Activated B cell treated with CpG ODN at 0.5 μM for 24 hours (primary cell): Measurements from ENCODE around the gene SEMA6B. TPM values are rescaled to one million over a fixed set of nuclear protein-coding genes. Genes with fewer than 3 reads are reported as not detected.

Experiments
- ATAC-seq: fragments of 200-7000 bp; cut with Tn5 transposase; one replicate; pipeline ENCODE4 v1.10.0; 2021; ENCODE audit warnings: low read depth, mild to moderate bottlenecking, moderate library complexity
- CTCF ChIA-PET: fragments of 350-600 bp; sonication (Branson Sonifier 250); formaldehyde crosslinking; loops from one replicate; lab custom pipeline; 2021; ENCODE audit warnings: antibody characterized with exemption; lab: Charles Lee
- POLR2A ChIA-PET: fragments of 350-600 bp; sonication (Branson Sonifier 250); formaldehyde crosslinking; loops from one replicate; lab custom pipeline; 2021; ENCODE audit warnings: antibody characterized with exemption; lab: Charles Lee
- DNase-seq: peaks from one replicate; pipeline ENCODE4 v3.0.0; 2022
- H3K27ac Mint-ChIP-seq: one replicate; pipeline ENCODE4 v1.8.0; 2020; ENCODE audit warnings: mixed read lengths
- H3K27me3 Mint-ChIP-seq: one replicate; pipeline ENCODE4 v1.8.0; 2021; ENCODE audit warnings: mixed read lengths
- H3K36me3 Mint-ChIP-seq: one replicate; pipeline ENCODE4 v1.8.0; 2021; ENCODE audit warnings: low read depth, mixed read lengths
- H3K4me1 Mint-ChIP-seq: one replicate; pipeline ENCODE4 v1.8.0; 2021; ENCODE audit warnings: mixed read lengths
- H3K4me3 Mint-ChIP-seq: one replicate; pipeline ENCODE4 v1.8.0; 2020; ENCODE audit warnings: mild to moderate bottlenecking, mixed read lengths
- H3K9me3 Mint-ChIP-seq: one replicate; pipeline ENCODE4 v1.8.0; 2020; ENCODE audit warnings: mixed read lengths
- CTCF ChIP-seq: fragments of 200-600 bp; IDR thresholded peaks from one replicate; pipeline ENCODE4 v1.8.0; 2022; ENCODE audit warnings: antibody characterized with exemption, mild to moderate bottlenecking
- intact Hi-C: fragments of 100-400 bp; cut with micrococcal nuclease; formaldehyde crosslinking; loops from one replicate; pipeline ENCODE4 v1.15.1; 2024
- total RNA-seq: library from RNA; stranded (reverse); gene quantifications from 2 replicates; pipeline ENCODE4 v1.2.3, GENCODE V29; 2022

SEMA6B gene
- total RNA-seq, 1 donor from 2014 or later: 0.11 TPM

DNA sequence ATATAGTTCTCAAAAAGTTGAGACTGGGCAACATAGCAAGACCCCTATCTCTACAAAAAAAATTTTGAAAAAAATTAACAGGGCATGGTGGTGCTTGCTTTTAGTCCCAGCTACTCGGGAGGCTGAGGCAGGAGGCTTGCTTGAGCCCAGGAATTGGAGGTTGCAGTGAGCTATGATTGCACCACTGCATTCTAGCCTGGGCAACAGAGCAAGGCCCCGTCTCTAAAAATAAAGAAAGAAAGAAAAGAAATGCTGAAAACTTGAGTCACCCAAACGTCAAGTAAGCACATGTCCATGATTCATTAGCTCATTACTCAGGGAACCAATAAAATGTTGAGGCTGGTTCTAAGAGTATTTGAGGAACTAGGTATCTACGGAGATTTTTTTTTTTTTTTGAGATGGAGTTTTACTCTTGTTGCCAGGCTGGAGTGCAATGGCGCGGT is 33.9 kb upstream of the SEMA6B start:
- Mint-ChIP-seq H3K4me1 (peaks cover 7% of the 10 kb centered on the region), H3K27me3 (peaks cover 28% of the 10 kb centered on the region), H3K27ac (no peak overlapping the region), H3K9me3 (no peaks in the 10 kb centered on the region), H3K36me3 (no peaks in the 10 kb centered on the region), H3K4me3 (no peak overlapping the region)
- intact Hi-C loops: no loop called here
- ChIA-PET POLR2A (interaction anchor here (0.7 to 1.2 kb wide), 4 partner anchors 39 to 1211 kb away, joined by 3 to 4 read pairs (median 4); no protein-coding TSS in a partner anchor), CTCF (interaction anchor here (0.8 kb wide), 1 partner anchor 28 kb away, joined by 4 read pairs; no protein-coding TSS in a partner anchor)
- no peak for TF ChIP-seq CTCF
- DNase-seq (no peak), ATAC-seq (peak; percentile 20)

DNA sequence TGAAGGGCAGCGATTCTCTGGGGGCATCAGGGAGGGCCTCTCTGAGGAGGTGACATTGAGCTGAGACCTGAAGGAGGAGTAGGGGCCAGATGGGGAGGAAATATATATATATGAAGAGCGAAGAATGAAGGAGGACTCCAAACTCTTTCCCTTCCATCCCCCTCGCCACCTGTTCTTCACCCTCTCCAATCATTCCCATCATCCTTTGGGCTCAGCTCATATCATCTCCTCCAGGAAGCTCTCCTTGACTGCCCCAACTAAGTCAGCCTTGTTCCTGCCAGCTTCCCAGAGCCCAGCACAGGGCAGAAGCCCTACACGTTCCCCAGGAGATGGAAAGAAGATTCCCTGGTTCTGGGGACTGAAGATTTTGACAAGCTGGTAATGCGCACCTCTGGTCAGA is 33.0 kb upstream of the SEMA6B start:
- POLR2A ChIA-PET: no interaction called here
- CTCF ChIA-PET: interaction anchor here (0.8 to 1.0 kb wide), 2 partner anchors 29 to 319 kb away, joined by 3 to 4 read pairs; no protein-coding TSS in a partner anchor
- no peak for DNase-seq
- intact Hi-C loops: no loop called here
- Mint-ChIP-seq H3K4me1 (peaks cover 3% of the 10 kb centered on the region), H3K4me3 (no peak overlapping the region), H3K9me3 (no peaks in the 10 kb centered on the region), H3K27me3 (peaks cover 33% of the 10 kb centered on the region), H3K36me3 (no peaks in the 10 kb centered on the region), H3K27ac (no peak overlapping the region)
- no peak for ATAC-seq
- no peak for TF ChIP-seq CTCF

DNA sequence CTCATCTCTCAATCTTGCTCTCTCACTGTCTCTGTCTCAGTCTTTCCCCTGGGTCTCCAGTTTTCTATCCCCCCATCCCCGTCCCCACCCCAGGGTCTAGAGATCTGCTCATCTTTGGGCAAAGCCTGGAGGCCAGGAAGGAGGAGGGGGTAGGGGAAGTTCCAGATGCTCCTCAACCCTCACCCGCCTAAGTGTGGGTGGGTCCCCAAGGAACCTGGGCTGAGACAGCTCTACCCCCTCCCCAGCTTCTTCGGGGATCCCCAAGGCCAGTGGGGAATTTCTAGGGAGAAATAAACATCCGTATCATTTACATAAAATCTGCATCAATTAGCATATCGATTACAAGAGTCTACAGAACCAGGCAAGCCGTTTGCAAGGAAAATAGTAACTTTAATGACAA is 31.8 kb upstream of the SEMA6B start:
- DNase-seq (no peak), ATAC-seq (no peak)
- Mint-ChIP-seq H3K4me3 (no peak overlapping the region), H3K27me3 (peaks cover 29% of the 10 kb centered on the region), H3K4me1 (no peaks in the 10 kb centered on the region), H3K27ac (no peak overlapping the region), H3K36me3 (no peaks in the 10 kb centered on the region), H3K9me3 (no peaks in the 10 kb centered on the region)
- TF ChIP-seq CTCF: no peak
- POLR2A ChIA-PET: no interaction called here
- CTCF ChIA-PET: no interaction called here
- intact Hi-C loops: no loop called here

DNA sequence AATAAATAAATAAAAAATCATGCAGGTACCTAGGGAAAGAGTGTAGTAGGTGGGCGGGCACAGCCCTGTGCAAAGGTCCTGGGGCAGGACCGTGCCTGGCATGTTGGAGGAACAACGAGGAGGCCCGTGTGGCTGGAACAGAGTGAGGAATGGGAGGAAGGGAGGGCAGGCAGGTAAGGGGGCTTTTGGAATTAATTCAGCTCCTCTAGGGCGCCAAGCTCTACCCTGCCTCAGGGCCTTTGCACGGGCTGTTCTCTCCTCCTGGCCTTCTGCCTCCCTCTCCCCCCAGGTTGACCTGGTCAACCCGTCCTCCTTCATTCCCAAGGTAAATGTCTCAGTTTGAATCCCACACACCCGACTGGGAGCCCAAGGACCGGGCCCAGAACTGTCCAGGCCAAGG is 31.1 kb upstream of the SEMA6B start:
- H3K36me3 Mint-ChIP-seq: no peaks in the 10 kb centered on the region
- H3K27ac Mint-ChIP-seq: no peak overlapping the region
- ATAC-seq: no peak
- no peaks in the 10 kb centered on the region for H3K4me1 Mint-ChIP-seq
- no peak overlapping the region for H3K4me3 Mint-ChIP-seq
- TF ChIP-seq CTCF: no peak
- DNase-seq: no peak
- peaks cover 37% of the 10 kb centered on the region for H3K27me3 Mint-ChIP-seq
- ChIA-PET CTCF (no interaction called here), POLR2A (no interaction called here)
- H3K9me3 Mint-ChIP-seq: no peaks in the 10 kb centered on the region
- intact Hi-C loops: no loop called here

- Mint-ChIP-seq H3K36me3 (no peaks in the 10 kb centered on the region), H3K9me3 (no peaks in the 10 kb centered on the region), H3K4me1 (peaks cover 3% of the 10 kb centered on the region), H3K4me3 (no peak overlapping the region), H3K27ac (no peak overlapping the region), H3K27me3 (peaks cover 43% of the 10 kb centered on the region)
- ATAC-seq: peak; percentile 62
- TF ChIP-seq CTCF: no peak
- CTCF ChIA-PET: interaction anchor here (0.9 to 1.3 kb wide), 2 partner anchors 43 to 47 kb away, joined by 3 to 12 read pairs; no protein-coding TSS in a partner anchor
- DNase-seq: no peak
- intact Hi-C loops: loop anchor here (1.0 kb wide), 1 partner anchor 47 kb away; no protein-coding TSS in a partner anchor
- POLR2A ChIA-PET: no interaction called here
Measured at GRCh38 chr19:4589579-4590410, 30.3 kb upstream of the SEMA6B start.
